Measurements from ENCODE around the gene NUDT1. TPM values are rescaled to one million over a fixed set of nuclear protein-coding genes. Genes with fewer than 3 reads are reported as not detected.
"Not testable (repeated sequence)": the region's sequence is repeated elsewhere in the genome, so short reads cannot be mapped to it uniquely, and the experiment has no call there.

Gene NUDT1
- total RNA-seq, 1 experiment from 2014 or later = 107 TPM

- not testable (repeated sequence) for DNase-seq (ENCODE audit: low read depth)
Measured at GRCh38 chr7:2269089-2269990, 27.3 kb downstream of the NUDT1 start.

GRCh38 chr7:2269991-2270460 lies 28.0 kb downstream of the NUDT1 start:
- peak; percentile 67 for DNase-seq (ENCODE audit: low read depth)

GRCh38 chr7:2270495-2270894 lies 28.5 kb downstream of the NUDT1 start:
- DNase-seq (ENCODE audit: low read depth) = no peak

- no peak for DNase-seq (ENCODE audit: low read depth)
Measured at GRCh38 chr7:2271273-2272026, 29.4 kb downstream of the NUDT1 start.

- no peak for DNase-seq (ENCODE audit: low read depth)
Measured at GRCh38 chr7:2272031-2272430, 30.0 kb downstream of the NUDT1 start.

- no peak for DNase-seq (ENCODE audit: low read depth)
Measured at GRCh38 chr7:2273866-2274265, 31.8 kb downstream of the NUDT1 start.

GRCh38 chr7:2274666-2275065 lies 32.6 kb downstream of the NUDT1 start:
- no peak for DNase-seq (ENCODE audit: low read depth)

- no peak for DNase-seq (ENCODE audit: low read depth)
Measured at GRCh38 chr7:2275101-2275500, 33.1 kb downstream of the NUDT1 start.

- no peak for DNase-seq (ENCODE audit: low read depth)
Measured at GRCh38 chr7:2276107-2276506, 34.1 kb downstream of the NUDT1 start.

GRCh38 chr7:2278026-2278425 lies 36.0 kb downstream of the NUDT1 start:
- no peak for DNase-seq (ENCODE audit: low read depth)

GRCh38 chr7:2279896-2280295 lies 37.9 kb downstream of the NUDT1 start:
- no peak for DNase-seq (ENCODE audit: low read depth)

- no peak for DNase-seq (ENCODE audit: low read depth)
Measured at GRCh38 chr7:2280424-2280823, 38.4 kb downstream of the NUDT1 start.

- DNase-seq (ENCODE audit: low read depth) = no peak
Measured at GRCh38 chr7:2281541-2281940, 39.5 kb downstream of the NUDT1 start.

- DNase-seq (ENCODE audit: low read depth) = no peak
Measured at GRCh38 chr7:2282185-2282751, 40.2 kb downstream of the NUDT1 start.

GRCh38 chr7:2283074-2283473 lies 41.0 kb downstream of the NUDT1 start:
- DNase-seq (ENCODE audit: low read depth) = no peak

- DNase-seq (ENCODE audit: low read depth) = no peak
Measured at GRCh38 chr7:2287745-2288144, 45.7 kb downstream of the NUDT1 start.

- no peak for DNase-seq (ENCODE audit: low read depth)
Measured at GRCh38 chr7:2288503-2288902, 46.5 kb downstream of the NUDT1 start.

- no peak for DNase-seq (ENCODE audit: low read depth)
Measured at GRCh38 chr7:2289111-2289586, 47.1 kb downstream of the NUDT1 start.

GRCh38 chr7:2289621-2290020 lies 47.6 kb downstream of the NUDT1 start:
- no peak for DNase-seq (ENCODE audit: low read depth)

- no peak for DNase-seq (ENCODE audit: low read depth)
Measured at GRCh38 chr7:2290877-2291276, 48.9 kb downstream of the NUDT1 start.

GRCh38 chr7:2295936-2296620 lies 54.1 kb downstream of the NUDT1 start:
- DNase-seq (ENCODE audit: low read depth) = no peak

- DNase-seq (ENCODE audit: low read depth) = no peak
Measured at GRCh38 chr7:2296832-2297231, 54.8 kb downstream of the NUDT1 start.

Measured in LHCN-M2 (cell line).